ENCODE measurements around the gene CD4. TPM values are rescaled to one million over a fixed set of nuclear protein-coding genes. Genes with fewer than 3 reads are reported as not detected.

The CD4 gene
- total RNA-seq, 2 experiments from 2014 or later, result not detected

- no TSS peak for BruUV-seq (replicated peaks)
- no peak overlapping the region for H3K4me3 ChIP-seq (ENCODE audit: low read depth, low read length, poor library complexity, severe bottlenecking)
- DNase-seq (ENCODE audit: low spot score), result no peak
- ChIA-PET CTCF (ENCODE audit: unreplicated experiment) (no interaction called here), POLR2A (no interaction called here)
- no peaks in the 10 kb centered on the region for H3K9me3 ChIP-seq (ENCODE audit: low read length)
- H3K4me2 ChIP-seq (ENCODE audit: low read length), result no peak overlapping the region
- H4K20me1 ChIP-seq (ENCODE audit: insufficient read depth, low read length), result no peaks in the 10 kb centered on the region
- peaks cover 9% of the 10 kb centered on the region for H3K4me1 ChIP-seq (ENCODE audit: insufficient read depth, low read length, poor library complexity, severe bottlenecking)
- H3K27ac ChIP-seq (ENCODE audit: low read depth, low read length, poor library complexity, severe bottlenecking), result no peak overlapping the region
- no peak overlapping the region for H2AFZ ChIP-seq (ENCODE audit: low read length)
- H3K36me3 ChIP-seq (ENCODE audit: insufficient read depth, low read length), result no peaks in the 10 kb centered on the region
- no peaks in the 10 kb centered on the region for H3K9me2 ChIP-seq (ENCODE audit: insufficient read depth, low read length)
- TF ChIP-seq, protein P1, sequence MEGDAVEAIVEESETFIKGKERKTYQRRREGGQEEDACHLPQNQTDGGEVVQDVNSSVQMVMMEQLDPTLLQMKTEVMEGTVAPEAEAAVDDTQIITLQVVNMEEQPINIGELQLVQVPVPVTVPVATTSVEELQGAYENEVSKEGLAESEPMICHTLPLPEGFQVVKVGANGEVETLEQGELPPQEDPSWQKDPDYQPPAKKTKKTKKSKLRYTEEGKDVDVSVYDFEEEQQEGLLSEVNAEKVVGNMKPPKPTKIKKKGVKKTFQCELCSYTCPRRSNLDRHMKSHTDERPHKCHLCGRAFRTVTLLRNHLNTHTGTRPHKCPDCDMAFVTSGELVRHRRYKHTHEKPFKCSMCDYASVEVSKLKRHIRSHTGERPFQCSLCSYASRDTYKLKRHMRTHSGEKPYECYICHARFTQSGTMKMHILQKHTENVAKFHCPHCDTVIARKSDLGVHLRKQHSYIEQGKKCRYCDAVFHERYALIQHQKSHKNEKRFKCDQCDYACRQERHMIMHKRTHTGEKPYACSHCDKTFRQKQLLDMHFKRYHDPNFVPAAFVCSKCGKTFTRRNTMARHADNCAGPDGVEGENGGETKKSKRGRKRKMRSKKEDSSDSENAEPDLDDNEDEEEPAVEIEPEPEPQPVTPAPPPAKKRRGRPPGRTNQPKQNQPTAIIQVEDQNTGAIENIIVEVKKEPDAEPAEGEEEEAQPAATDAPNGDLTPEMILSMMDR (conservative IDR thresholded peaks at IDR 0.05; ENCODE audit: low read length), result no peak
- TF ChIP-seq EZH2phosphoT487 (IDR thresholded peaks at IDR 0.05; ENCODE audit: borderline replicate concordance, low read depth, low read length), result no peak
- intact Hi-C loops (cut with micrococcal nuclease; ENCODE audit: unreplicated experiment), result no loop called here
- no peaks in the 10 kb centered on the region for H3K79me2 ChIP-seq (ENCODE audit: insufficient read depth, low read depth, low read length)
Observed at GRCh38 chr12:6818222-6818621, 28.9 kb downstream of the CD4 start.

DNA sequence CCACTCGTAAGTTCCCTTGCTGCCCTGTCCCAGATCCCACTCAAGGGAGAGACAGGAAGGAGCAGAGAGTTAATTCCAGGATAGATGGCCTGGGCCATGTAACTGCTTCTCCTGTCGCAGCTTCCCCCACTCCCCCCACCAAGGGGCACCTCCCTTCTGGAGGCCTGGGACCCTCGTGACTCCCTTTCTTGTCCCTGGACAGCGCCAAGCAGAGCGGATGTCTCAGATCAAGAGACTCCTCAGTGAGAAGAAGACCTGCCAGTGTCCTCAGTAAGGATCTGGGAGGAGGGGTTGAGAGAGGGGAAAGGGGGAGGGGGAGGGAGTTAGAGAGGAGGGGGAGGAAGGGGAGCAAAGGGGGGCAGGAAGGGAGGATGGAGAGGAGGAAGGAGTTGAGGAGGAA, 29.3 kb downstream of the CD4 start:
- CTCF ChIA-PET (ENCODE audit: unreplicated experiment), result no interaction called here

More for the DNA sequence above, 29.3 kb downstream of the CD4 start:
- Histone ChIP-seq H3K4me2 (ENCODE audit: low read length) (no peak overlapping the region), H3K4me1 (ENCODE audit: insufficient read depth, low read length, poor library complexity, severe bottlenecking) (peaks cover 6% of the 10 kb centered on the region), H3K4me3 (ENCODE audit: low read depth, low read length, poor library complexity, severe bottlenecking) (no peak overlapping the region), H3K9me3 (ENCODE audit: low read length) (no peaks in the 10 kb centered on the region), H3K36me3 (ENCODE audit: insufficient read depth, low read length) (no peaks in the 10 kb centered on the region), H3K79me2 (ENCODE audit: insufficient read depth, low read depth, low read length) (no peaks in the 10 kb centered on the region), H4K20me1 (ENCODE audit: insufficient read depth, low read length) (no peaks in the 10 kb centered on the region), H2AFZ (ENCODE audit: low read length) (no peak overlapping the region), H3K9me2 (ENCODE audit: insufficient read depth, low read length) (no peaks in the 10 kb centered on the region), H3K27ac (ENCODE audit: low read depth, low read length, poor library complexity, severe bottlenecking) (no peak overlapping the region)
- DNase-seq (ENCODE audit: low spot score), result no peak
- no peak for TF ChIP-seq EZH2phosphoT487 (IDR thresholded peaks at IDR 0.05; ENCODE audit: borderline replicate concordance, low read depth, low read length)
- TF ChIP-seq, protein P1 (conservative IDR thresholded peaks at IDR 0.05; ENCODE audit: low read length), result no peak
- intact Hi-C loops (cut with micrococcal nuclease; ENCODE audit: unreplicated experiment), result no loop called here
- POLR2A ChIA-PET, result no interaction called here
- no TSS peak for BruUV-seq (replicated peaks)

Measured in OCI-LY7 (cell line).